ENCODE data around the gene RIPOR3.
A peak's percentile ranks its signal among the peaks of the same experiment; 100 is the strongest.
"Not testable (repeated sequence)": the region's sequence is repeated elsewhere in the genome, so short reads cannot be mapped to it uniquely, and the experiment has no call there.

The RIPOR3 gene

GRCh38 chr20:50655311-50655880 is 35.9 kb downstream of the RIPOR3 start:
- DNase-seq (no peak), ATAC-seq (no peak)

- DNase-seq: no peak
- no peak for ATAC-seq
These were observed 36.4 kb downstream of the RIPOR3 start for GRCh38 chr20:50654904-50655303.

- no peak for ATAC-seq
- DNase-seq: no peak
These were observed 38.5 kb downstream of the RIPOR3 start for GRCh38 chr20:50652702-50653294.

GRCh38 chr20:50651676-50652075 is 39.7 kb downstream of the RIPOR3 start:
- DNase-seq (no peak), ATAC-seq (no peak)

- DNase-seq (no peak), ATAC-seq (no peak)
These were observed 41.8 kb downstream of the RIPOR3 start for GRCh38 chr20:50649590-50649989.

- ATAC-seq (no peak), DNase-seq (no peak)
These were observed 42.7 kb downstream of the RIPOR3 start for GRCh38 chr20:50648651-50649050.

GRCh38 chr20:50646483-50646996 is 44.8 kb downstream of the RIPOR3 start:
- no peak for ATAC-seq
- no peak for DNase-seq

- no peak for DNase-seq
- ATAC-seq: no peak
These were observed 45.9 kb downstream of the RIPOR3 start for GRCh38 chr20:50645253-50646068.

- ATAC-seq: no peak
- DNase-seq: no peak
These were observed 49.0 kb downstream of the RIPOR3 start for GRCh38 chr20:50642288-50642803.

GRCh38 chr20:50641625-50642287 is 49.6 kb downstream of the RIPOR3 start:
- not testable (repeated sequence) for DNase-seq, ATAC-seq

GRCh38 chr20:50639971-50640711 is 51.2 kb downstream of the RIPOR3 start:
- ATAC-seq, DNase-seq: not testable (repeated sequence)

GRCh38 chr20:50638015-50638847 is 53.1 kb downstream of the RIPOR3 start:
- not testable (repeated sequence) for DNase-seq, ATAC-seq

- DNase-seq (no peak), ATAC-seq (no peak)
These were observed 54.5 kb downstream of the RIPOR3 start for GRCh38 chr20:50636601-50637540.

- DNase-seq: peak; percentile 75
- ATAC-seq: peak; percentile 68
These were observed 55.4 kb downstream of the RIPOR3 start for GRCh38 chr20:50635676-50636600.

- ATAC-seq (no peak), DNase-seq (no peak)
These were observed 56.3 kb downstream of the RIPOR3 start for GRCh38 chr20:50635014-50635557.

- no peak for ATAC-seq
These were observed 57.2 kb downstream of the RIPOR3 start for GRCh38 chr20:50634191-50634590.

GRCh38 chr20:50633361-50633760 is 58.0 kb downstream of the RIPOR3 start:
- DNase-seq: no peak
- ATAC-seq: no peak

More at GRCh38 chr20:50634191-50634590, 57.2 kb downstream of the RIPOR3 start:
- DNase-seq: no peak

GRCh38 chr20:50632701-50633100 is 58.6 kb downstream of the RIPOR3 start:
- ATAC-seq (no peak), DNase-seq (no peak)
